Mesenchymal stem cell (in vitro differentiated cells and primary cell): ENCODE measurements around the gene ECI2.

Source experiments
- DNase-seq: peaks from one replicate; pipeline ENCODE4 v3.0.0-alpha.2; 2013
- H2AFZ ChIP-seq: one replicate; pipeline ENCODE4 v1.6.1; 2013; ENCODE audit warnings: low read depth, mild to moderate bottlenecking, control low read depth, inconsistent platforms, low read length, moderate library complexity
- H2AK5ac ChIP-seq: 2 replicates; pipeline ENCODE4 v1.6.1; 2013; ENCODE audit warnings: low read length, moderate library complexity, mild to moderate bottlenecking, inconsistent platforms; ENCODE audit not compliant: severe bottlenecking
- H2BK120ac ChIP-seq: one replicate; pipeline ENCODE4 v1.6.1; 2013; ENCODE audit warnings: low read depth, mild to moderate bottlenecking, inconsistent platforms, low read length, moderate library complexity
- H2BK12ac ChIP-seq, 2 experiments: one replicate each; pipeline ENCODE4 v1.6.1; 2013; ENCODE audit warnings: inconsistent platforms in 2 of 2, low read length in 2 of 2, mild to moderate bottlenecking in 2 of 2, moderate library complexity in 2 of 2, control low read depth in 1 of 2
- H2BK15ac ChIP-seq: one replicate; pipeline ENCODE4 v1.6.1; 2013; ENCODE audit warnings: mild to moderate bottlenecking, low read depth, inconsistent platforms; ENCODE audit not compliant: poor library complexity, severe bottlenecking
- H2BK5ac ChIP-seq: 2 replicates; pipeline ENCODE4 v1.6.1; 2013; ENCODE audit warnings: low read depth, mild to moderate bottlenecking, low read length, control low read depth, inconsistent platforms; ENCODE audit not compliant: poor library complexity, severe bottlenecking
- H3K14ac ChIP-seq, 2 experiments: one replicate each; pipeline ENCODE4 v1.6.1; 2013; ENCODE audit warnings: inconsistent platforms in 2 of 2, low read length in 2 of 2, control low read depth in 1 of 2, mild to moderate bottlenecking in 1 of 2, moderate library complexity in 1 of 2
- H3K18ac ChIP-seq, 2 experiments: one replicate each; pipeline ENCODE4 v1.6.1; 2013; ENCODE audit warnings: inconsistent platforms in 2 of 2, low read length in 2 of 2, control low read depth in 1 of 2, low read depth in 1 of 2, mild to moderate bottlenecking in 1 of 2
- H3K23ac ChIP-seq, 2 experiments: one replicate each; pipeline ENCODE4 v1.6.1; 2013; ENCODE audit warnings: inconsistent platforms in 2 of 2, low read length in 2 of 2, mild to moderate bottlenecking in 2 of 2, moderate library complexity in 2 of 2, control low read depth in 1 of 2
- H3K27ac ChIP-seq: 2 replicates; pipeline ENCODE4 v1.5.1; 2013; ENCODE audit warnings: mild to moderate bottlenecking, moderate library complexity, low read length, control low read depth, inconsistent platforms; ENCODE audit not compliant: poor library complexity, severe bottlenecking
- H3K27me3 ChIP-seq, 2 experiments: 2 replicates each; pipeline versions ENCODE4 v1.6.1 to v1.7.0; 2013; ENCODE audit warnings: low read length in 2 of 2, mild to moderate bottlenecking in 2 of 2, moderate library complexity in 2 of 2, control low read depth in 1 of 2, inconsistent platforms in 1 of 2; ENCODE audit not compliant: control insufficient read depth in 1 of 2, insufficient read depth in 1 of 2
- H3K36me3 ChIP-seq, 2 experiments: 2 replicates each; pipeline versions ENCODE4 v1.6.1 to v1.7.0; 2013; ENCODE audit warnings: low read length in 2 of 2, control low read depth in 1 of 2, inconsistent platforms in 1 of 2, low read depth in 1 of 2, mild to moderate bottlenecking in 1 of 2; ENCODE audit not compliant: insufficient read depth in 2 of 2, control insufficient read depth in 1 of 2
- H3K4ac ChIP-seq, 2 experiments: one replicate each; pipeline ENCODE4 v1.6.1; 2013; ENCODE audit warnings: inconsistent platforms in 2 of 2, low read length in 2 of 2, mild to moderate bottlenecking in 2 of 2, moderate library complexity in 2 of 2, control low read depth in 1 of 2, low read depth in 1 of 2
- H3K4me1 ChIP-seq: 2 replicates; pipeline ENCODE4 v1.6.1; 2013; ENCODE audit warnings: low read depth, low read length, control low read depth; ENCODE audit not compliant: control insufficient read depth, insufficient read depth
- H3K4me2 ChIP-seq: 2 replicates; pipeline ENCODE4 v1.6.1; 2013; ENCODE audit warnings: low read length, mild to moderate bottlenecking, inconsistent platforms; ENCODE audit not compliant: poor library complexity, severe bottlenecking
- H3K4me3 ChIP-seq, 2 experiments: 2 replicates each; pipeline versions ENCODE4 v1.5.1 to v1.7.0; 2013; ENCODE audit warnings: low read length in 2 of 2, mild to moderate bottlenecking in 2 of 2, control low read depth in 1 of 2, low read depth in 1 of 2; ENCODE audit not compliant: insufficient read depth in 1 of 2
- H3K79me1 ChIP-seq: replicated peaks from 2 replicates; pipeline ENCODE4 v1.6.1; 2013; ENCODE audit warnings: mild to moderate bottlenecking, control low read depth, low read length, inconsistent platforms; ENCODE audit not compliant: poor library complexity, severe bottlenecking
- H3K9ac ChIP-seq: 2 replicates; pipeline ENCODE4 v1.7.0; 2013; ENCODE audit warnings: mild to moderate bottlenecking, low read length, moderate library complexity
- H3K9me3 ChIP-seq: 2 replicates; pipeline ENCODE4 v1.7.0; 2013; ENCODE audit warnings: mild to moderate bottlenecking, low read length; ENCODE audit not compliant: control insufficient read depth
- H4K8ac ChIP-seq: one replicate; pipeline ENCODE4 v1.6.1; 2013; ENCODE audit warnings: inconsistent platforms, mild to moderate bottlenecking, low read length, moderate library complexity
- H4K91ac ChIP-seq: one replicate; pipeline ENCODE4 v1.6.1; 2013; ENCODE audit warnings: mild to moderate bottlenecking, low read length, inconsistent platforms
- WGBS: methylation state at CpG from one replicate; pipeline ENCODE4 v1.1.7; 2013; ENCODE audit warnings: mixed read lengths; 5-methylcytosine and 5-hydroxymethylcytosine counted together

Gene ECI2

DNA sequence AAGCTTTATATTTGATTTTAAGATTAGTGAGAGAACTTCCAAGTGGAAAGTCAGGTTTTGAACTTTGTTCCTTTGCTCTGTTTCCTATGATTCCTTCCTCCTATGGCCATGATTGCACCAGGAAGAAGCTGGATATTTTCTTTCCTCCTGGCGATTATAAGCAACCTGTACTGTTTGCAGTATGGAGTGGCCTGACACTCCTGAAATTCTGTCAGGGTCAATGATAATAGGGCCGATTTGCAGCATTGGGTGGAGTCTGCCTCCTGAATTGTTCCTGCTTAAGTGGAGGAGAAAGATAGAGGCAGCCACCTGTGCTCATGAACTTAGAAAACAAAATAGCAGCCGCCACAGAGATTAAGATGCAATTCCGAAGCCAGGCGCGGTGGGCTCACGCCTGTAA lies 46.7 kb downstream of the ECI2 start:
- H2BK5ac ChIP-seq = no peak overlapping the region
- no peak overlapping the region for H3K4me2 ChIP-seq
- H3K79me1 ChIP-seq = no peaks in the 10 kb centered on the region
- 97% methylated on average over 7 of the region's 7 CpGs for WGBS
- no peak overlapping the region for H3K18ac ChIP-seq
- H3K4ac ChIP-seq = no peak overlapping the region
- H3K36me3 ChIP-seq = no peaks in the 10 kb centered on the region
- no peak overlapping the region for H2AFZ ChIP-seq
- no peak overlapping the region for H3K14ac ChIP-seq
- H3K23ac ChIP-seq = no peak overlapping the region
- no peaks in the 10 kb centered on the region for H3K9me3 ChIP-seq
- no peak overlapping the region for H3K9ac ChIP-seq
- no peak overlapping the region for H2AK5ac ChIP-seq
- no peaks in the 10 kb centered on the region for H3K27me3 ChIP-seq
- H2BK120ac ChIP-seq = no peak overlapping the region
- H3K27ac ChIP-seq = no peak overlapping the region
- H3K4me3 ChIP-seq = no peak overlapping the region
- DNase-seq = no peak
- peaks cover 1% of the 10 kb centered on the region for H3K4me1 ChIP-seq
- no peak overlapping the region for H4K91ac ChIP-seq
- H4K8ac ChIP-seq = no peak overlapping the region
- no peak overlapping the region for H2BK15ac ChIP-seq
- H2BK12ac ChIP-seq = no peak overlapping the region

- no peaks in the 10 kb centered on the region for H3K36me3 ChIP-seq
- no peak overlapping the region for H3K14ac ChIP-seq
- H3K9ac ChIP-seq = no peak overlapping the region
- H3K18ac ChIP-seq = no peak overlapping the region
- H2AK5ac ChIP-seq = no peak overlapping the region
- no peak overlapping the region for H3K4me2 ChIP-seq
- H2BK12ac ChIP-seq = no peak overlapping the region
- H3K4me1 ChIP-seq = peaks cover 1% of the 10 kb centered on the region
- DNase-seq = no peak
- H2BK5ac ChIP-seq = no peak overlapping the region
- WGBS = no CpG with 5 or more reads among the region's 1 CpG
- no peak overlapping the region for H2AFZ ChIP-seq
- no peaks in the 10 kb centered on the region for H3K27me3 ChIP-seq
- no peak overlapping the region for H3K27ac ChIP-seq
- no peaks in the 10 kb centered on the region for H3K9me3 ChIP-seq
- H3K4ac ChIP-seq = no peak overlapping the region
- H4K91ac ChIP-seq = no peak overlapping the region
- no peaks in the 10 kb centered on the region for H3K79me1 ChIP-seq
- H4K8ac ChIP-seq = no peak overlapping the region
- H3K4me3 ChIP-seq = no peak overlapping the region
- no peak overlapping the region for H2BK15ac ChIP-seq
- H2BK120ac ChIP-seq = no peak overlapping the region
- no peak overlapping the region for H3K23ac ChIP-seq
Measured at GRCh38 chr6:4085332-4085700, 50.1 kb downstream of the ECI2 start.

DNA sequence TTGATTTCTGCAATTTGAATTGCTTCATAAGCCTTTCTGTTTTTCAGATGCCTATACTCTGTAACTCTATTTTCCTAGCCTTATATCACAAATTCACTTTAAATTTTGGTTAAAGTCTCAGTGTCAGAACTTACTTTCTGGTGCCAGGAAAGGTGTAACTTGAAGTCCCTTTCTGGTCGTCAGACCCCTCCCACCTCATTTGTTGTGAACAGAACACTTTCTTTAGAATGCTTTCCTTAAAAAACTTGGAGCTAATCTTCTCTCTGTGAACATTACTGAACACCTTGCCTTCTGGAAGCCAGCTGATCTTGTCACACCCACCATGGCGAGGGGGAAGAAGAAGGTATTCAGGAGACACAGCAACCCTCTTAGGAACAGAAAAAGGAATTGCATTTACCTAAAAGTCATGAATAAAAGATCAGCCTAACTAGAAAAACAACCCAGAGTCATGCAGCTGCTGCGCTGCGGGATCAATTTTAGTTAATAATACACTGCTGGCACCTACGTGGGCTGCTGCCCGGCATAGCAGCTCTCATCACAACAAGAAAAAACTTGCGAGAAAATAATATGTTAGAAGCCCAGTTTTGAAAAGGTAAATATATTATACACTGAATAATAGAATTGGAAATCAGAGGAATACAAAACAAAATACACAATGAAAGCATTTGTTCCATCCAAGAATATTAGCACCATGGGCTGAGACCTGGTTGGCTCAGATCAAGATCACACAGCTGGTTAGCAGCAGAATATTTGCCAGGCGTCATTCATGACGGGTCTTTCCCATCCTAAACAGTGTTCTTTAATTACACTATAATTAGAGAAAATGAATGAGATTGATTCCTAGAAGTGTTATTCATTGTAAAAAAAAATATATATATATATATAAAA lies 50.7 kb downstream of the ECI2 start:
- Histone ChIP-seq H2BK5ac (no peak overlapping the region), H2BK120ac (no peak overlapping the region), H3K9me3 (no peaks in the 10 kb centered on the region), H3K27ac (peak overlapping the region; percentile 7), H3K27me3 (no peaks in the 10 kb centered on the region), H4K8ac (no peak overlapping the region), H3K14ac (no peak overlapping the region), H3K79me1 (no peaks in the 10 kb centered on the region), H3K4me3 (no peak overlapping the region), H3K4me1 (peaks cover 1% of the 10 kb centered on the region), H3K18ac (no peak overlapping the region), H2AFZ (no peak overlapping the region), H2BK12ac (no peak overlapping the region), H2AK5ac (no peak overlapping the region), H3K9ac (no peak overlapping the region), H3K4me2 (peak overlapping the region; percentile 49), H2BK15ac (no peak overlapping the region), H3K23ac (no peak overlapping the region), H3K36me3 (no peaks in the 10 kb centered on the region), H4K91ac (no peak overlapping the region), H3K4ac (no peak overlapping the region)
- WGBS = 92% methylated on average over 6 of the region's 9 CpGs
- no peak for DNase-seq

GRCh38 chr6:4078691-4079471 lies 56.5 kb downstream of the ECI2 start, which contains the start of gene FAM217A:
TSS of gene FAM217A (minus strand) at chr6:4079137. CDS start at chr6:4077414, 1,723 bp downstream.
- no peak within 1 kb of the TSS for H2BK5ac ChIP-seq
- H3K27me3 ChIP-seq = peaks cover 0 to 4% of the 10 kb centered on the region in 2 experiments
- H3K4me1 ChIP-seq = no peaks in the 10 kb centered on the region
- no peak within 1 kb of the TSS for H3K4ac ChIP-seq
- no peak within 1 kb of the TSS for H2BK120ac ChIP-seq
- H3K4me2 ChIP-seq = no peak within 1 kb of the TSS
- no peak within 1 kb of the TSS for H3K9ac ChIP-seq
- no peak for DNase-seq
- H2AFZ ChIP-seq = no peak within 1 kb of the TSS
- peak within 1 kb of the TSS; percentile 19 for H4K8ac ChIP-seq
- H3K9me3 ChIP-seq = no peaks in the 10 kb centered on the region
- H3K23ac ChIP-seq = no peak within 1 kb of the TSS
- H2BK15ac ChIP-seq = no peak within 1 kb of the TSS
- H3K4me3 ChIP-seq = no peak within 1 kb of the TSS
- WGBS = 80% methylated on average over 72 of the region's 91 CpGs
- no peak within 1 kb of the TSS for H2BK12ac ChIP-seq
- H3K14ac ChIP-seq = no peak within 1 kb of the TSS
- no peaks in the 10 kb centered on the region for H3K36me3 ChIP-seq
- no peaks in the 10 kb centered on the region for H3K79me1 ChIP-seq
- H4K91ac ChIP-seq = no peak within 1 kb of the TSS
- no peak within 1 kb of the TSS for H3K18ac ChIP-seq
- no peak within 1 kb of the TSS for H2AK5ac ChIP-seq
- no peak within 1 kb of the TSS for H3K27ac ChIP-seq
